Motor neuron (in vitro differentiated cells): Measurements from ENCODE around the gene OR52H1. TPM values are rescaled to one million over a fixed set of nuclear protein-coding genes. Genes with fewer than 3 reads are reported as not detected.
A peak's percentile ranks its signal among the peaks of the same experiment; 100 is the strongest.
"Not testable (repeated sequence)": the region's sequence is repeated elsewhere in the genome, so short reads cannot be mapped to it uniquely, and the experiment has no call there.

ENCODE experiments used
- ATAC-seq, 8 experiments: fragments of 200-7000 bp; cut with Tn5 transposase; replicated peaks in 6 of 8; 2 replicates each; pipeline ENCODE4 v1.8.0; 2021; ENCODE audit warnings: mild to moderate bottlenecking in 8 of 8, moderate library complexity in 8 of 8
- H3K27ac ChIP-seq, 2 donors: fragments of 250-450 bp; sonication (Bioruptor Pico); 2 replicates each; pipeline ENCODE4 v1.9.0; 2021; ENCODE audit warnings: antibody characterized with exemption in 2 of 2, mild to moderate bottlenecking in 2 of 2, moderate library complexity in 1 of 2
- H3K4me1 ChIP-seq, 2 donors: fragments of 250-450 bp; sonication (Bioruptor Pico); replicated peaks in 1 of 2; 2 replicates each; pipeline ENCODE4 v1.6.1; 2021; ENCODE audit warnings: antibody characterized with exemption in 2 of 2, mild to moderate bottlenecking in 2 of 2, moderate library complexity in 1 of 2
- H3K4me3 ChIP-seq, 5 donors: fragments of 250-450 bp; sonication (Bioruptor Pico); 2 replicates each; pipeline ENCODE4 v1.9.0; 2021; ENCODE audit warnings: antibody characterized with exemption in 5 of 5, mild to moderate bottlenecking in 5 of 5, moderate library complexity in 4 of 5
- WGBS, 10 experiments: fragments of 450-650 bp; shearing (Covaris generic); methylation state at CpG; one replicate each; pipeline ENCODE4 v1.0.0; 2022; 5-methylcytosine and 5-hydroxymethylcytosine counted together
- in situ Hi-C, 9 experiments: fragments of 400-800 bp; cut with MboI; loops; one replicate each; pipeline ENCODE4 v1.15.0; 2021; ENCODE audit warnings: low sequenced_read_pairs in 9 of 9, low pct_unique_long_range_greater_than_20kb in 2 of 9; ENCODE audit not compliant: unreplicated experiment in 9 of 9
- total RNA-seq, 8 experiments: library from RNA; unstranded; fragments of 300-600 nt; gene quantifications; 2 replicates each; pipeline versions ENCODE4 v1.2.3 to v1.2.4, GENCODE V29; 2022

OR52H1 gene
- under 1 TPM in 7 of 8 experiments, not detected in 1; 0.17 to 0.87 (median 0.47) TPM for total RNA-seq

GRCh38 chr11:5548440-5548839 is at the start of gene OR52H1:
OR52H1 (minus strand) TSS chr11:5548540; CDS start chr11:5545505, 3,035 bp downstream.
- 17 to 60% (median 50%) methylated on average over 1 of the region's 1 CpG; no CpG with 5 or more reads in 5 of the 10 experiments for WGBS, 10 experiments
- no peak for ATAC-seq
- no peaks in the 10 kb centered on the region for H3K4me1 ChIP-seq
- in situ Hi-C loops, result no loop called here
- H3K27ac ChIP-seq, result no peak within 1 kb of the TSS
- H3K4me3 ChIP-seq, result no peak within 1 kb of the TSS

GRCh38 chr11:5597953-5598352 is 49.6 kb upstream of the OR52H1 start:
- no peak overlapping the region for H3K27ac ChIP-seq
- WGBS, 10 experiments, result 0 to 60% (median 43%) methylated on average over 1 to 3 of the region's 3 CpGs; no CpG with 5 or more reads in 2 of the 10 experiments
- H3K4me1 ChIP-seq, result peaks cover 0 to 3% of the 10 kb centered on the region in 2 donors
- in situ Hi-C loops, result no loop called here
- no peak for ATAC-seq
- H3K4me3 ChIP-seq, result no peak overlapping the region

GRCh38 chr11:5596607-5597201 is 48.4 kb upstream of the OR52H1 start, which contains the start of gene TRIM6:
TRIM6 (plus strand) TSS chr11:5596637; CDS start chr11:5596898, 261 bp downstream.
- H3K4me3 ChIP-seq, result peak within 1 kb of the TSS; percentile 24 to 44 (median 34)
- H3K4me1 ChIP-seq, result peaks cover 0 to 3% of the 10 kb centered on the region in 2 donors
- in situ Hi-C loops, result no loop called here
- WGBS, 10 experiments, result 13 to 60% (median 27%) methylated on average over 1 to 8 of the region's 20 CpGs; no CpG with 5 or more reads in 1 of the 10 experiments
- peak; percentile 63 to 86 (median 80) for ATAC-seq
- no peak within 1 kb of the TSS for H3K27ac ChIP-seq

GRCh38 chr11:5593146-5593545 is 44.8 kb upstream of the OR52H1 start:
- no peak overlapping the region for H3K4me3 ChIP-seq
- ATAC-seq, result no peak
- H3K4me1 ChIP-seq, result peaks cover 0 to 3% of the 10 kb centered on the region in 2 donors
- 25 to 100% (median 78%) methylated on average over 1 of the region's 1 CpG; no CpG with 5 or more reads in 2 of the 10 experiments for WGBS, 10 experiments
- H3K27ac ChIP-seq, result no peak overlapping the region
- in situ Hi-C loops, result no loop called here

- Histone ChIP-seq H3K27ac (no peak overlapping the region), H3K4me3 (no peak overlapping the region), H3K4me1 (peaks cover 0 to 1% of the 10 kb centered on the region in 2 donors)
- no peak for ATAC-seq
- 41 to 100% (median 79%) methylated on average over 2 to 5 of the region's 5 CpGs; no CpG with 5 or more reads in 1 of the 10 experiments for WGBS, 10 experiments
- in situ Hi-C loops, result no loop called here
Measured at GRCh38 chr11:5592615-5593014, 44.3 kb upstream of the OR52H1 start.

- in situ Hi-C loops, result no loop called here
- no peak for ATAC-seq
- no peak overlapping the region for H3K27ac ChIP-seq
- H3K4me1 ChIP-seq, result no peaks in the 10 kb centered on the region
- WGBS, 10 experiments, result 29 to 100% (median 78%) methylated on average over 1 to 3 of the region's 3 CpGs; no CpG with 5 or more reads in 2 of the 10 experiments
- no peak overlapping the region for H3K4me3 ChIP-seq
Measured at GRCh38 chr11:5591613-5592012, 43.3 kb upstream of the OR52H1 start.

GRCh38 chr11:5589906-5590305 is 41.6 kb upstream of the OR52H1 start:
- in situ Hi-C loops, result loop anchor here in 1 of 9 experiments (10.0 kb wide), 1 partner anchor 65 kb away; no protein-coding TSS in a partner anchor
- not testable (repeated sequence) for H3K27ac ChIP-seq, H3K4me3 ChIP-seq, H3K4me1 ChIP-seq, ATAC-seq
- WGBS, 10 experiments, result 100% methylated on average over 1 of the region's 31 CpGs; no CpG with 5 or more reads in 9 of the 10 experiments

- WGBS, 10 experiments, result 50 to 100% (median 83%) methylated on average over 1 to 3 of the region's 5 CpGs; no CpG with 5 or more reads in 5 of the 10 experiments
- not testable (repeated sequence) for ATAC-seq, H3K4me3 ChIP-seq, H3K4me1 ChIP-seq, H3K27ac ChIP-seq
- in situ Hi-C loops, result loop anchor here in 1 of 9 experiments (10.0 kb wide), 1 partner anchor 60 kb away; no protein-coding TSS in a partner anchor
Measured at GRCh38 chr11:5584458-5584857, 36.1 kb upstream of the OR52H1 start.

GRCh38 chr11:5581014-5581413 is 32.7 kb upstream of the OR52H1 start:
- in situ Hi-C loops, result loop anchor here in 1 of 9 experiments (10.0 kb wide), 1 partner anchor 56 kb away; no protein-coding TSS in a partner anchor
- Histone ChIP-seq H3K4me1 (no peaks in the 10 kb centered on the region), H3K27ac (no peak overlapping the region), H3K4me3 (no peak overlapping the region)
- ATAC-seq, result no peak
- 62 to 100% (median 88%) methylated on average over 1 to 4 of the region's 4 CpGs; no CpG with 5 or more reads in 5 of the 10 experiments for WGBS, 10 experiments

GRCh38 chr11:5580577-5580976 is 32.2 kb upstream of the OR52H1 start, which contains the start of gene OR52B6:
OR52B6 (plus strand) TSS chr11:5580877; CDS start chr11:5580877, 0 bp downstream.
- ATAC-seq, result no peak
- in situ Hi-C loops, result loop anchor here in 1 of 9 experiments (10.0 kb wide), 1 partner anchor 56 kb away; no protein-coding TSS in a partner anchor
- H3K4me1 ChIP-seq, result no peaks in the 10 kb centered on the region
- 37 to 100% (median 95%) methylated on average over 1 to 8 of the region's 8 CpGs; no CpG with 5 or more reads in 3 of the 10 experiments for WGBS, 10 experiments
- no peak within 1 kb of the TSS for H3K27ac ChIP-seq
- H3K4me3 ChIP-seq, result no peak within 1 kb of the TSS

GRCh38 chr11:5577101-5577500 is 28.8 kb upstream of the OR52H1 start:
- Histone ChIP-seq H3K4me3 (no peak overlapping the region), H3K4me1 (peaks cover 8 to 18% of the 10 kb centered on the region in 2 donors), H3K27ac (no peak overlapping the region)
- in situ Hi-C loops, result no loop called here
- ATAC-seq, result no peak

GRCh38 chr11:5575152-5575551 is 26.8 kb upstream of the OR52H1 start:
- in situ Hi-C loops, result no loop called here
- 38 to 75% (median 50%) methylated on average over 1 to 4 of the region's 4 CpGs; no CpG with 5 or more reads in 1 of the 10 experiments for WGBS, 10 experiments
- peak in 3 of 8 experiments; percentile 68 to 77 (median 68) for ATAC-seq

GRCh38 chr11:5574654-5575053 is 26.3 kb upstream of the OR52H1 start:
- in situ Hi-C loops, result no loop called here
- 23 to 95% (median 76%) methylated on average over 2 of the region's 2 CpGs; no CpG with 5 or more reads in 1 of the 10 experiments for WGBS, 10 experiments
- ATAC-seq, result peak in 3 of 8 experiments; percentile 82 to 89 (median 85)
- Histone ChIP-seq H3K27ac (peak overlapping the region in 1 of 2 donors; percentile 71), H3K4me3 (no peak overlapping the region), H3K4me1 (peaks cover 8 to 18% of the 10 kb centered on the region in 2 donors)

More at GRCh38 chr11:5575152-5575551, 26.8 kb upstream of the OR52H1 start:
- Histone ChIP-seq H3K4me3 (no peak overlapping the region), H3K4me1 (peaks cover 8 to 18% of the 10 kb centered on the region in 2 donors), H3K27ac (peak overlapping the region in 1 of 2 donors; percentile 71)
